NB4 (cell line): ENCODE data around the gene SPECC1L.

ENCODE experiments used
- DNase-seq: peaks from one replicate; pipeline ENCODE4 v3.0.0; 2010; ENCODE audit warnings: low read depth
- H3K4me3 ChIP-seq: one replicate; pipeline ENCODE4 v1.5.1; 2011; ENCODE audit warnings: mild to moderate bottlenecking, low read depth, low read length, moderate library complexity
- MYC ChIP-seq: IDR thresholded peaks from 2 replicates; pipeline ENCODE4 v1.6.1; 2011; ENCODE audit warnings: low read depth, low read length
- POLR2A ChIP-seq: IDR thresholded peaks from 2 replicates; pipeline ENCODE4 v1.6.1; 2011; ENCODE audit warnings: mild to moderate bottlenecking; ENCODE audit not compliant: insufficient read length; ENCODE audit errors: extremely low read depth
- TF ChIP-seq, protein P1 (sequence below): IDR thresholded peaks from one replicate; pipeline ENCODE4 v1.5.1; 2012; ENCODE audit warnings: low read depth, low read length
- TF ChIP-seq, protein P2 (sequence below): IDR thresholded peaks from 2 replicates; pipeline ENCODE4 v1.6.1; 2011; ENCODE audit warnings: low read depth, low read length

SPECC1L gene

DNA sequence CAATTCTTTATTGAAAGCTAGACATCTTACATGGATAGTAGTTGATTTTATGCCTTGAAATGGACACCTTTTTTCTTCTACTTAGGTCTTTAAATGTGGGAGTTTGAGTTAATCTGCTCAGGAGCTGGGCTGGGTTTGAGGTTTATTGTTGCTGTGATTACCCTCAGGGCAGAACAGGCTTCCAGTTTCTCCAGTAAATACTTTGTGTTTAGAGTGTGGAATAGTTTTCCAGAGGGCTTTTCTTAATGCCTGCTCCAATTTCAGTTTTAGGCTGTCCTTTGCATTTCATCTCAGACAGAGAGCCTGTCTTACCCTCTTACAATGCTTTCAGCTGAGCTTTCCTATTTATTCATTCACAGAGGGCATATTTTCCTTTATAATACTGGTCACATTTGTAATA lies 86.9 kb downstream of the SPECC1L start:
- H3K4me3 ChIP-seq = no peak overlapping the region
- DNase-seq = no peak
- TF ChIP-seq POLR2A (no peak), MYC (no peak)
- TF ChIP-seq, protein P1, sequence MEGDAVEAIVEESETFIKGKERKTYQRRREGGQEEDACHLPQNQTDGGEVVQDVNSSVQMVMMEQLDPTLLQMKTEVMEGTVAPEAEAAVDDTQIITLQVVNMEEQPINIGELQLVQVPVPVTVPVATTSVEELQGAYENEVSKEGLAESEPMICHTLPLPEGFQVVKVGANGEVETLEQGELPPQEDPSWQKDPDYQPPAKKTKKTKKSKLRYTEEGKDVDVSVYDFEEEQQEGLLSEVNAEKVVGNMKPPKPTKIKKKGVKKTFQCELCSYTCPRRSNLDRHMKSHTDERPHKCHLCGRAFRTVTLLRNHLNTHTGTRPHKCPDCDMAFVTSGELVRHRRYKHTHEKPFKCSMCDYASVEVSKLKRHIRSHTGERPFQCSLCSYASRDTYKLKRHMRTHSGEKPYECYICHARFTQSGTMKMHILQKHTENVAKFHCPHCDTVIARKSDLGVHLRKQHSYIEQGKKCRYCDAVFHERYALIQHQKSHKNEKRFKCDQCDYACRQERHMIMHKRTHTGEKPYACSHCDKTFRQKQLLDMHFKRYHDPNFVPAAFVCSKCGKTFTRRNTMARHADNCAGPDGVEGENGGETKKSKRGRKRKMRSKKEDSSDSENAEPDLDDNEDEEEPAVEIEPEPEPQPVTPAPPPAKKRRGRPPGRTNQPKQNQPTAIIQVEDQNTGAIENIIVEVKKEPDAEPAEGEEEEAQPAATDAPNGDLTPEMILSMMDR = no peak
- TF ChIP-seq, protein P2, sequence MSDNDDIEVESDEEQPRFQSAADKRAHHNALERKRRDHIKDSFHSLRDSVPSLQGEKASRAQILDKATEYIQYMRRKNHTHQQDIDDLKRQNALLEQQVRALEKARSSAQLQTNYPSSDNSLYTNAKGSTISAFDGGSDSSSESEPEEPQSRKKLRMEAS = no peak

DNA sequence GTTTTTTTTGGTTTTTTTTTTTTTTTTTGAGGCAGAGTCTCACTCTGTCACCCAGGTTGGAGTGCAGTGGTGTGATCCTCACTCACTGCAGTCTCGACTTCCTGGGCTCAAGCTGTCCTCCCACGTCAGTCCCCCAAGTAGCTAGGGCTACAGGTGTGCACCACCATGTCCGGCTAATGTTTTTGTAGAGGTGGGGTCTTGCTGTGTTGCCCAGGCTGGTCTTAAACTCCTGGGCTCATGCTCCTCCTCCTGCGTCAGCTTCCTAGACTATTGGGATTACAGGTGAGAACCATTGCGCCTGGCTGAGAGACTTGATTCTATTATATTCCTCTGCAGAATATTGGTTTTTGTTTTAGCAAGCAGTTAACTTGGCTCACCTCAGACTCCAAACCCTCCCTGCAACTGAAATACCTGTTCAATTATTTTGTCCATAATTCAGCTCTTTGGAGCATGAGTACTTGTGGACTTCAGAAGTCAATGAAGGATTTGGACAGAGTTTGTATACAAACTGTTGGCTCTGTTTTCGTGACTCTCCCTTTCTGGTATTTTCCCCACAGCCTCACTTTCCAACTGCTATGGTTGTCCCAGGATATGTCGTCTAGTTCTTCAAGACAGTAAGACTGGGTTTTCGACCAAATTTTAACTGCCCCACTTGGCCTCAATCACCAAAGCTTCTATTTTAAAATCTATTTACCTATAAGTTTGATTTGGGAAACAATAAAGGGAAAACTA lies 87.6 kb downstream of the SPECC1L start:
- no peak for DNase-seq
- TF ChIP-seq, protein P2 = no peak
- TF ChIP-seq, protein P1 = no peak
- no peak for TF ChIP-seq MYC
- TF ChIP-seq POLR2A = no peak
- no peak overlapping the region for H3K4me3 ChIP-seq

DNA sequence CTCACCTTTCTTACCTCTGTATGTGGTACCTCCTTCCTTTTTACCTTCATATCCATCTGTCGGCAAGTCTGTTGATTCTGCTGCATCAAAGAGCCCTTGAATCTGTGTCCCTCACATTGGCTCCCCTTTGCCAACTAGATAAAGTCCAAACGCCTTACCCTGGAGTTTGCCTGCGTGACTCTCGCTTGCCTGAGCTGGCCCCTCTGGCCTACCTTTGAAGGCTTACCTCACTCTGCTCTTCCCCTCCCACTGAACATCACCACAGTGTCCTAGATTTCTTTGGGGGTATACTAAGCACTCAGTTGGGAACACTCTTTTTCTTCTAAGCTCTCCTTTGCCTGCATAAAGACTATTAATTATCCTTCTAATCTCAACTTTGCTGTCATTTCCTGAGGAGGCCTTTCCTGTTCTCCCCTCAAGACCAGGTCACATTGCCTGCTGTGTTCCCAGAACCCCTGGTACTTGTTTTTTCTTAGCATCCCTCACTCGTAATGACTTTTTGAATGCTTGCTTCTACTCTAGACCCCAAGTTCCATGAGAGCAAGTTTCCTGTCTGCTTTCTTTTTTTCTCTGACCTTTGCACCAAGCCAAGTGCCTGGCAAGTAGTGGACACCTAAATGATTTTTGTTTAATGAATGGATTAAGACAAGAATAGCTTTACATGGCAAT lies 89.0 kb downstream of the SPECC1L start:
- DNase-seq = no peak
- TF ChIP-seq, protein P2 = no peak
- no peak for TF ChIP-seq POLR2A
- TF ChIP-seq, protein P1 = no peak
- TF ChIP-seq MYC = no peak
- H3K4me3 ChIP-seq = no peak overlapping the region

DNA sequence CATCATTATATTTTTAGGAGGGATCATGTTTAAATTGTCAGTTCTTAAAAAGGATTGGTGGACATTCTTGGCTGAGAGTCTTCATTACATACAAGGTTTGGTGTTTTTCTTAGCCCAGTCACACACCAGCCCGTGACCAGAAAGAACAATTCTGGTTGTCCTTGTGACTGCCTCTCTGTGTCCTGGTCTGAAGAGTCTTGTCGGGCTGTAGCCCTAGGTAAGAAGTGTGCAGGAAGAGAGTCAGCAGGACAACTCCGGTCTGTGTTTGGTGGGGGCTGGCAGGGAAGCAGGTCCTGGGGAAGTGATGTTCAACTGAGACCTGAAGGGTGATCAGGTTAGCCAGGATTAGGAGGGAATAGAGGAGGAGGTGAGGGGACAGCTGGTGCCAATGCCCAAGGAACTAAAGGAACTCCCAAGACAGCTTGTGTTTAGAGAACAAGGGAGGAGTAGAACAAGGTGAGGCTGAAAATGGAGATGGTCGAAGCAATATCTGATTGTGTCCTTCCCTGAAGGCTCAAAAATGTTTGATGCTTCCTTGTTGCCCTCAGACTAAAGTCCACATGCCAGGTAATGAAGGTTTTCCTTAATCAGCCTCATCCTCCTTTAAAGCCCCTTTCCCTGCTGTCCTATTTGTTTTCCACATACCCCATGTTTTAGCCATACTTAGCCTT lies 91.5 kb downstream of the SPECC1L start:
- TF ChIP-seq MYC (no peak), POLR2A (no peak)
- TF ChIP-seq, protein P1 = no peak
- TF ChIP-seq, protein P2 = no peak
- no peak for DNase-seq
- no peak overlapping the region for H3K4me3 ChIP-seq

DNA sequence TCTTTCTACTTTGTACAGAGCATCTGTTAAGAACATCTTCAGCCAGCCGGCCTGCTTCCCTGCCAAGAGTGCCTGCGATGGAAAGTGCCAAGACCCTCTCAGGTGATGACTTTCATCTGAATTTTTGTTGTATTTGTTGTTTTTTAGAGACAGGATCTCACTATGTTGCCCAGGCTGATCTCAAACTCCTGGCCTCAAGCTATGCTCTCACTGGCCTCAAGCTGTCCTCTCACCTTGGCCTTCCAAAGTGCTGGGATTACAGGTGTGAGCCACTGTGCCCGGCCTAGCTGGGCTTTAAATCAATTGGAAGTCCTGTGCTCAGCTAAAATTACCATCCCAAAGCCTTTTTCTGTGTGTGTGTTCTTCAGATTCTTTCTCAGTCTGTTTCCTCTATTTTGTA lies 92.6 kb downstream of the SPECC1L start:
- TF ChIP-seq, protein P2 = no peak
- TF ChIP-seq, protein P1 = no peak
- TF ChIP-seq POLR2A (no peak), MYC (no peak)

More for the DNA sequence above, 92.6 kb downstream of the SPECC1L start:
- H3K4me3 ChIP-seq = no peak overlapping the region
- DNase-seq = no peak
